Embryonic facial prominence (tissue), 1 donor: Measurements from ENCODE around the gene CDYL.

ENCODE experiments used
- DNase-seq: peaks from one replicate; pipeline ENCODE4 v3.0.0-alpha.2; 2016; ENCODE audit errors: extremely low spot score

The CDYL gene, protein sequence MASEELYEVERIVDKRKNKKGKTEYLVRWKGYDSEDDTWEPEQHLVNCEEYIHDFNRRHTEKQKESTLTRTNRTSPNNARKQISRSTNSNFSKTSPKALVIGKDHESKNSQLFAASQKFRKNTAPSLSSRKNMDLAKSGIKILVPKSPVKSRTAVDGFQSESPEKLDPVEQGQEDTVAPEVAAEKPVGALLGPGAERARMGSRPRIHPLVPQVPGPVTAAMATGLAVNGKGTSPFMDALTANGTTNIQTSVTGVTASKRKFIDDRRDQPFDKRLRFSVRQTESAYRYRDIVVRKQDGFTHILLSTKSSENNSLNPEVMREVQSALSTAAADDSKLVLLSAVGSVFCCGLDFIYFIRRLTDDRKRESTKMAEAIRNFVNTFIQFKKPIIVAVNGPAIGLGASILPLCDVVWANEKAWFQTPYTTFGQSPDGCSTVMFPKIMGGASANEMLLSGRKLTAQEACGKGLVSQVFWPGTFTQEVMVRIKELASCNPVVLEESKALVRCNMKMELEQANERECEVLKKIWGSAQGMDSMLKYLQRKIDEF

DNA sequence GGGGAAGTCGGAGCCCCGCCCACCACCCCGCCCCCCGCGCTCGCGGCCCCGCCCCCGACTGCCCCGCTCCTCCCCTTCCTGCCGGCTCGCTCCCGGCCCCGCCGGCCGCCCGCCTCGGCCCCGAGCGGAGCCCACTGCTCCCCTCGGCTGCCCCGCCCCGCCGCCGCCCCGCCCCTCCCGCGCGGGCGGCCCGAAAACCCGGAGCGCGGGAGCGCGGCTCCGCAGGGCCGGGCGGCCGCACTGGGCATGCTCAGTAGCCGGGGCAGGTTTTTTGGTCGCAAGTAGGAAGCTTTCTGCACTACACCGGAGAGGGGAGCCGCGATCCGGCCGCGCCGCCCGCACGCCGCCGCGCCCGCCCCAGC lies at the start of gene CDYL:
Gene CDYL (plus strand): TSS at position 274 of the 362 bp plus-strand sequence. CDS start 380 bp downstream, outside the sequence.
- DNase-seq, result peak; percentile 66

DNA sequence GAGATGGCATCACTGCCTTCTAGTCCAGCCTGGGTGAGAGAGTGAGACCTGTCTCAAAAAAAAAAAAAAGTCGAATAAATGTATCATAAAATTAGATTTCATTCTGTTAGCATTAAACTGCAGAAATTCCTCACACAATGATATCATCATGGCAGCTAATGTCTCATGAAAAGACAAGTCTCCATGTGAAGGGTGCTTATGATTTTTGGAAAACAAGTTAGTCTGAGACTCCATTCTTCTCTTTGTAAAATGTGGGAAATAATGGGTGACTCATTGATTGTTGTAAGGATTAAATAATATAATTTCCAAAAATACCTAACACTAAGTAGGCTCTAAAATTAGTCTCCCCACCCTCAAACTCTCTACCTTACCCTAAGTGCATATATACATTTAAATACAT lies 49.6 kb upstream of the CDYL start:
- DNase-seq, result no peak

DNA sequence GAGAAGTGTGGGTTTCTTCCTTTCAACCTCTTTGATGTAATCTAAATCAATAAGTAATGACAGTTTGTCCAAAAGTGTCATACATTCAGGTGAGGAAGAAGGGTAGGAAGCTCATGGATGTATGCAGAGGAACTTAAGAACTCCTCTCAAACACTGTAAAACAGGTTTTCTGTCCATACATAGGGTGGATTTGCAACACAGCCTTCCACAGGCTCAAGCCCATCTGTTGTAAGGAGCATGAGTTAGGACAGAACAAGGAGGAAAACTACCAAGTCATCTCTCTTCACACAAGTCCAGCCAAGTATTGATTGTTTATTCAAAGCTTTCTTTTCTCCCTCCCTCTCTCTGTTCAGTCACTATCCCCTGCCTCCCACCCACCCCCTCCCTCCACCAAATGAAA lies 49.0 kb upstream of the CDYL start:
- DNase-seq, result no peak

DNA sequence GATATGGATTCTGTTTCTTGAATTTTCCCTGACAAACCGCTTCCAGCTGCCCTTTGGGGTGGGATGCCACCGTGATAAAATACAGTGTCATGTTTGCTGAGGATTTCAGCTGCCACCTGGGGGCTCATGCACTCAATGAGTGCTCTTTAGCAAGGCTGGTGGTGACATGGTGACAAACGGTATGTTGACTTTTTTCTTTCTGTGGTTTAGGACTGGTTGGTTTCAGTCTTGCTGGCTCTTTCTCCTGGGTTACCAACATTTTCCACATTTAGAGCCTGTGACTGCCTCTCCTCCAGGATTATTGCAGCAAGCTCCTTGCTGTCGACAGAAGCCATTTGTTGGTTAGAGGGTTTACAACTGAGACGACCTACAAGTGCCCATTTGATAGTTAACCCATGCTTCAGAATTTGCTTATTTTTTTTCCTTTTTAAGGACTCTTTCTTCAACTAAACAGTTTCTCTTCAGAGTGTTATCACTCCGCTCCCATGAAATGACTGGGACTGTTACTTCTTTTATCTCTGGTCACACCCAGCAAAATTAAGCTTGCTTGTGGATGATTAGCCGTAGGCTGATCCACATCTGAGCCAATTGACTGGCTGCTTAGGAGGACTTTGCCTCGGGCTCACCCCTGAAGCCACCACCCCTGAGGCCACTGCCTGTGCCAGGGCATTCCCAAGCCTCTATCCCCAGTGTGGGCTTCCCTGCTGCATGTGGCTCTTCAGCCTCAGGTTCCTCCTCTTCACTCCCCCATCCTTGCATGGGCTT lies 48.4 kb upstream of the CDYL start:
- no peak for DNase-seq

DNA sequence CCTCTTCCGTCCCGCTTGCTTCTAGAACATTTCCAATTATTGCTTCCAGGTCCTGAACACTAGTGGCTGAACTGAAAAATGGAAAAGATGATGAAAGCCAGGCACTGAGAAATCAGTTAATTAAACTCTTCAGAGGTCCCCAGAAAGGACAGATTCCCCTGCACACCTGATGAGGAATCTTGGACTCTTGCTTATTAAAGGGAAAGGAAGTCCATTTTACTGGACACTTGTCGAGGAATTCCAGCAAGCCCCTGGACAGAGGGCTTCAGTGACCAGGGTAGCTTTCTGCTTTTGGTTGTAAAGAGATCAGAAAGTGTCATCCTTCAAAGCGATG lies 47.8 kb upstream of the CDYL start:
- no peak for DNase-seq

DNA sequence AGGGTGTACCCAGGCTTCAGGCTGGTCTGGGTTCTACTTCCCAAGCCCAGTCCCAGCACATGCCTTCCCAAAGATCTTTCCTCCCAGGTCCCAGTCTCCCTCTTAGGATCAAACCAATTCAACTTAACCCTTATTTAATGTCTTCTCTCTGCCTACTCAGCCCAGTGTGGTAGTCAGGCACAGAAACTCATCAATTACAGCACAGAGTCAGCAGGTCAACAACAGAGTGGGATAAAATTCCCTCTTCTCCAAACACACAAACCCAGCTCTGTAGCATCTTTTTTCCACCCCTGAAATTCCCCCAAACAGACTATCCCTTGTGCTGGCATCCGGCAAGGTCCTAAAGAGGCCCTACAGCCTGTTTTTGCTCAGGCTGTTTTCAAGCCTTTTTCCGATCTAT lies 47.3 kb upstream of the CDYL start:
- no peak for DNase-seq

DNA sequence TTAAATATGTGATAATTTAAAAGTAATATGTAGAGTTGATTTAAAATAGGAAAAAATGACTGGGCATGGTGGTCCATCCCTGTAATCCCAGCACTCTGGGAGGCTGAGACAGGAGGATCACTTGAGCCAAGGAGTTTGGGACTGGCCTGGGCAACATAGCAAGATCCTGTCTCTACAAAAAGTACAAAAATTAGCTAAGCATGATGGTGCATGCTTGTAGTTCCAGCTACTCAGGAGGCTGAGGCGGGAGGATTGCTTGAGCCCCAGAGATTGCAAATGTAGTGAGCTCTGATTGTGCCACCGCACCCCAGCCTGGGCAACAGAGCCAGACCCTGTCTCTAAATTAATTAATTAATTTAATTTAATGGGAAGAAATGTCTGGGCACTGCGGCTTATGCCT lies 44.2 kb upstream of the CDYL start:
- DNase-seq, result no peak

DNA sequence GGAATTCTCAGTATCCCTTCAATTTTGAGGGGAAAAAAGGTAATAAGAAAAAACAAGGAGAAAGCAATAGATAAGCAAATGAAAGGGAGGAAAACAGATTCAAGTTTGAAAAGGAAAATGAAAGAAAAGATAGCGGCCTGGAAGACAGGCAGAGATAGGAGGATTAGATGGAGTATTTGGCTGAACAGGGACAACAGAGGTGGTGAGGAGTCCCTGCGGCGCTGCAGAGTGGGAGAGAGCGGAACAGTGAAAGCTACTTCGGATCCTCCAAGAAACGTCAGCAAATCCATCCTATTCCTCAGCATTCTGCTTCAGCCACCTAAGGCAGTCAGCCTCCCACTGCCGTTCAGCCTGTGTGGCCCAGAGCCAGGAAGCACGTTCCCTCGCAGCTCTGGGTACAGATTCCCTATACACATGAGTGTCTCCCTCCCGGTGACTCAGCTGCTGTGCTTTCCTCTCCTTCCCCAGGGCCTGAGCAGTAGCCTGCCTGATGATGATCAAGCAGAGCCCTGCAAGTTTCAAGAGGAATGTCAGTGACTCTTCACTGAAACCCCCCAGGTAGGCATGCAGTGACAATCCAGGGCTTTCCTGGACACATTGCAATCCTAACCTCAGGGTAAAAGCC lies 43.4 kb upstream of the CDYL start:
- DNase-seq, result no peak

DNA sequence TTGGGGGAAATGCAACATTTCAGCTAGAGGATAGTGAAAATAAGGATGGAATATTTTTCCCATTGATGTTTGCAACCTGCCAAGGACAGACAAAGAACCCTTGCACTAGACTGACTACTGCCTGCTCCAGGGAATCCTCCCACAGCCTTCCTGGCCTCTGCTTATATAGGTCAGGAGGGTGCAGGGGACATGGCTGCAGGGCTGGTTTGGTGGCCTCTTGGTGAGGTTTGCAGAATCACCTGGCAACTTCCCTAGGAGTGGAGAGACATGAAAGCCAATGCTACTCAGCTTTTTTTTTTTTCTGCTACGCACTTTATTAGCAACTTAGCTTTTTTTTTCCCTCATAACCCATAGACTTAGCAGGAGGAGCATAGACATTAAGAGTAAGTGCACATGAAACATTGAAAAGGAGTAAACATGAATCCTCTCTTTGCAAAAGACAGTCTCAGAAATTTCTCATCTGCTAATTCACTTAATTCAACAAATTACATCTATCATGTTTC lies 39.8 kb upstream of the CDYL start:
- no peak for DNase-seq

DNA sequence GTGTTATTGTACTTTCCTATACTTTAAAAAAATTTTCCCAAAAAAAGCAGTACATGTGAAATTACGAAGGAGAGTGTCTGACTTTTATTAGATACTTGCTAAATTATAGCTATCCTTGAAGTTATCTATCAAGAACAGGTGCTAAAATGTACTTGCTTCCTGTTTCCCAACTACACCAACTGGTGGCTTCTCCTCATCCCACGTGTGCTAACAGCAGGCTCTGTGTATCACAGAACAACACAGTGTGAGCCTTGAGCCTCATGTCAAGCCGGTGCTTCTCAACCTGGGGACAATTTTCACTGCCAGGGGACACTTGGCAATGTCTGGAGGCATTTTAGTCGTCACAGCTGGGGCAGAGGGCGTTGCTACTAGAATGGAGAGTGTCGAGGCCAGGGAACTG lies 36.2 kb upstream of the CDYL start:
- DNase-seq, result no peak

DNA sequence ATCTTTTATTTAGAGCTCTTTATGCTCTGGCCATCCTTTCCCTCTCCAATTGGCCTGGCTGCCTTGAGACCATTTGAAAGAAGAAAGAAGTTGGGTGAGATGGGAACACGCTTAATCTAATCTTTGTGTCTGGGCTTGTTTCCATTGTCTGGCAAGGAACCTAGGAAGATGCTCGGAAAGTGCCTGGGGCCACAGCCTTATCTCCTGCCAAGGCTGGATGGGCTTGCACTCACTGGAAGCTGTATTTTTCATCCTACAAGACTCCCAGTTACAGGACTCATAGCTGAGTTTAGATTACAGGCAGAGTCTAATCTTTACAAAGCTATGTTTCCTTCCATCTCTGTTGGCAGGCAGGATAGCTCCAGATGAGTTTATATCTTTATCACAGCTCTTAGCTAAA lies 33.1 kb upstream of the CDYL start:
- DNase-seq, result no peak

DNA sequence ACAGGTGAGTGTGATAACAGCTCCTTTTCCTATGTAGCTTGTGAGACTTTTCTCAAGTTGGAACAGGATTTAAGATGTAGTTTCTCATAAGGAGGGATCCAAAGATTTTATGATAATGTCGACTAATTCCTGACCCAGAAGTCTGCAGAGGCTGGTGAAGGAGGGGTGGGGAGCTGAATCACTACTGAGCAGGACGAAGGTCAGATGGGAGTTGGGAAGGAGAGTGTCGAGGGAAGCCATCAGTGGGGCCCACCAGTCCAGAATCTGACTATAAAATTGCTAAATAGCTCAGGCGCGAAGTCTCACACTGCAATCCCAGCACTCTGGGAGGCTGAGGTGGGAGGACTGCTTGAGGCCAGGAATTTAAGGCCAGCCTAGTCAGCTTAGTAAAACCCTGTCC lies 32.3 kb upstream of the CDYL start:
- DNase-seq, result no peak

DNA sequence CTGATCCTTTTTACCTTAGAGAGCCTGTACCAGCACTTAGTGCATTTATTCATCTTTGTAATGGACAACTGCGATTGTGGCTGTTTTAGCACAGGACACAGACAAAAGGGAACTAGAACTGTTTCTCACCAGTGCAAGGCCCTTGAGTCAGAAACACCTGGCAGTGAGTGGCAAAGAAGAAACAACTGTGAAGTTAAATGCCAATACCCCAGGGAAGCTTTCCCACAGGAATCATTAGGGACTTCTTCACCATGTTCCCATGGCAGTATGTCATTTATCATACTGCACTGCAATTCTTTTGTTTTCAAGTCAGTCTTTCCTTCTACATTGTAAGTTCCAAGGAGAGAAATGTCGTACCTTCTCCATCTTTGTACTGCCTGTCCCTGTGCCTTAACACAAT lies 28.6 kb upstream of the CDYL start:
- DNase-seq, result no peak

DNA sequence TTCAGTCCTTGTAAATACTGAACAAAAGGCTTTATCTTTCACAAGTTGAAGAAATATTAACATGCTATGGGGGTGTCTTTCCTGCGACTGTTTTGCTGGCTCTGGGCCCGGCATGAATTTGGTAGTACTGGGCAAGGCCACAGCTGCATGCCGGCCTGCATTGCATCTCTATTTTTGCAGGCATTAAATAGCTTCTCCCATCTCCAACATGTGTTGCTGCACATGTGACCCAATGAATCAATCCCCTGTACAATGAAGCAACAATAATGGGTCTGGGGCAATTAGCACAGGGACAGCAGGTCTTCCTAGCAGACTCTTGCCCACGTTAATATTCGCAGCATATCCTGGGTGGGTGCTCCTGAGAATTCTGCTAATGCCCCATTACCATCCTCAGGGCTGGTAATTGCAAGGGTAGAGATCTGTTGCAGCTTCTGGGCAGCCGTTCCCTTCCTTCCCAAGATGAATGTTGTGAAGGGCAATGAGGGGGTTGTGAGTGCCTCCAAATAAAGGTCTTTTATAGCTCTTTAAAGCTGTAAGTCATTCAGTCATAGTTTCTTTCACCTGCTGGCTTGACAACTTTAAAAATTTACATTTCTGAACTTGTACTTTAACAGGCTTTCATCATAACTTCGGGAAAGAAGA lies 24.3 kb upstream of the CDYL start:
- DNase-seq, result no peak

DNA sequence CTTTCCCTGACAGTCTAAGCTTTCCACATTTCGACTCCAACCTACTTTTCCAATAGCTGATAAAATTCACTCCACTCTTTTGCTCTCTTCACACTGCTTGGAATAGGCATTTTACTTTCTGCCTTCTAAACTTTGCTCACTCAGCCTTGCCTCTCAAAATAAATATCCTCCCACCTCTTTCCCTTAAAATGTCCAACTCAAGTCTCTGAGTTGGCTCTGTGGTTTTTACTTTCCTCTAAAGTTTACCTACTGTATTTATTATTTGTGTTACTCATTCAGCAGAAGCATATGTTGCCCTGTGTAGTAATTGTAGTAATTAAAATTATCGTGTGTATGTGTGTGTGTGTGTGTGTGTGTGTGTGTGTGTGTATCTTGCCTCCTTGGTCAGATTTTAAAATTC lies 20.0 kb upstream of the CDYL start:
- no peak for DNase-seq

DNA sequence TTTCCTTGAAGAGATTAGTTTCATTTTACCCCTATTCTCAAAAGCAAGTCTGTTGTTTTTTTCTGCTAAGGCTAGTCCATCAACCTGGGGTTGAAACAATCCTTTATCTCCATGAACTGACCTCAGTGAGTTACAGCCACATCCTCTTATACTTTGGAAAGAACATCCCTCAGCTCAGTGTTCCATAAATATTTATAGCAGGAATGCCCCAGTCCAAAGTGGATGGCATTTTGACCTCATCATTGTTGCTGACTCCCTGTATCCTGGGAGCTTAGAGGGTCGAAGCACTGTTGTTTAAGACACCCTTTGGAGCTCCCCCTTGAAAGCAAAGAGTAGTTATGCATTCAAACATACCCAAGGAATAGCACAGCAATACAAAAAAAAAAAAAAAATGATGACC lies 16.2 kb upstream of the CDYL start:
- DNase-seq, result no peak

DNA sequence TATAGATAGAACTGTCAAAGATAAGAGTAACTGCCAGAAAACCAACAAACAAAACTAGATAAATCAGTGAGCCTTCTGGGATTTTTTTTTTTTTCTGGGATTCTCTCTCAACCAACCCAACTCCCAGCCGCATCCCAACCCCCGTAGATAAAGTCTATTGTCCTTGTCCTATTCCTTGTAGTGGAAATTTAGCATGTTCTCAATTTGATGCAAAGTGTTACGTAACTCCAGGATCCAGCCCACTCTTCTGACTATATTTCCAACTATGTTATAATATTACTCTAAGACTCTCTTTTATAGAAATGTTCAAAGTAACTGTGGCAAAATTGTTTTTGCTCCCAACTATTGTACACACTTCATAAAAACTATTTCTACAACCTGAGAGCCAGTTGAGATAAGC lies 15.4 kb upstream of the CDYL start:
- DNase-seq, result no peak

DNA sequence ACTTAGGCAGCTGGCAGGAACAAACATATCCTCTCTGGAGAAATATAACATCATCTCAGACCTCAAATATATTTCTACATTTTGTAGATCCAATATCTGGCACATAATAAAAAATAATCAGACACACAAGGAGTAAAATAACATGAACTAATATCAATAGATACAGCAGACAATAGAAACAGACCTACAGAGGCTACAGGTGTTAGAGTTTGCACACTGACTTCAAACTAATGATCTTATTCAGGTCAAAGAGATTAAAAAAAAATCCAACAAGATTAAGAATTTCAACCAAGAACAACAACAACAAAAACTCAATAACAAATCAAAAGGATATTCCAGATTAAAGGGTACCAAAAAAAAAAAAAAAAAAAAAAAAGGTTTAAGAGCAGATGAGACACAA lies 13.9 kb upstream of the CDYL start:
- no peak for DNase-seq

DNA sequence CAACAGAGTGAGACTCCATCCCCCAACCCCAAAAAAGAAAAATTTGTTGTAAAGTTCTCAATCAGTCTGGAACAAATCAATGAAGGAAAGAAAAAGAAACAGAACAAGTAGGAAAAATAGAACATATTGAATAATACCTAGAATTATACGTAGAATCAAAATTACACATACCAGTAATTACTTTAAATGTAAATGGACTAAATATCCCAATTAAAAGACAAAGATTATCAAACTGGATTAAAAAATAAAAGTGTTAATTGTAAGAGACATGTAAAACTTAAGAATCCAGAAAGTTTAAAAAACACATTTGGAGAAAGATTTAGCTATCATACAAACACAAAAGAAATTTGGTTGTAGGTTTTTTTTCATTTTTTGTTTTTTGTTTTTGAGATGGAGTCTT lies 12.3 kb upstream of the CDYL start:
- DNase-seq, result no peak

DNA sequence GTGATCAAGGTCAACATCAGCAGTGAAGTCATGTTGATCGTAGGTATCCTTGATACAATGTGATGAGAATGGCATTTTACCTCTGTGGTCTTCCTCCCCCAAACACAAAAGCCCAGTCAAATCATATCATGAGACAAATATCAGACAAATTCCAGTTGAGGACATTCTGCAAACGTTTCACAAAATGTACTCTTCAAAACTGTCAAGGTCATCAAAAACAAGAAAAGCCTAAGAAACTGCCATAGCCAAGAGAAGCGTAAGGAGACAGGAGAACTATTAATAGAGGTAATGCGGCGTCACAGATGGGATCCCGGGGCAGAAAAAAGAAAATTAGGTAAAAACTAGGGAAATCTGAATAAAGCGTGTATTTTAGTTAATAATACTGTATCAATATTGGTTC lies 7.4 kb upstream of the CDYL start:
- DNase-seq, result no peak

DNA sequence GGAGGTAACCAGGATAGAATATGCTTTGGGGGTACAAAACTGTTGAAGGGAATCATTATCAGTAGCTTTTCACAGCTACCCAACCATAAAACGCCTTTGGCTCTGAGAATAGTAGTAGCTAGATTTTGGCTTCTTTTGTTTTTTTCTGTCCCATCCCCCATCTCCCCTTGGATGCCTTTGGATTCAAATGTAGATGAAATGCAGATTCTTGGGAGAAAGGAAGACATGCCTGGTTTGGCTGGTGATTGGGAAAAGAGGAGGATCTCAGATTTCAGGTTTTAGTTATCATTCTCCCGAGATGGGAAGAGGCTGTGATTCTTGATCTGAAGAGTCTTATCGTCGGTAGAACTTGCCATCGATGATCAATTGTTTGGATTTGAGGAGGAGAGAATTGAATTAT lies 3.5 kb upstream of the CDYL start:
- no peak for DNase-seq

DNA sequence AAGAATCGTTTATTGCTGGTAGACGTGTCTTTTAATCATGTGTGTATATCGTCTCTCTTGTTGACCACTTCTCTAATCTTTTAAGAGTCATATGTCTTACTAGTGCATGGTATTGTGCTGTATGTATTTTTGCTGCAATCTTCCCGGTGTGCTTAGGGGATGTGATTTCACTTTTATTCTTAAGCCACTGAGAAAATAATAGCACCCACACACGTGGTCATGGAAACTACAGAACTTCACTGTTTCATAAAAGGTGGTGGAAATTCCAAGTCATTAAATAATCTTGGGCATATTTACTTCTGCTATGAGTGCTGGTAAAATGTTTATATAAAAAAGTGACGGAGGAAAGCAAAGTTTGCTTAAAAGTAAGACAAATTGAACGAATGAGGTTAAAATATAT lies 3.0 kb upstream of the CDYL start:
- no peak for DNase-seq
